ENCODE data around the gene EPAS1. TPM values are rescaled to one million over a fixed set of nuclear protein-coding genes. Genes with fewer than 3 reads are reported as not detected.

The EPAS1 gene
- total RNA-seq, 2 donors from 2014 or later, result 58.4 to 162 TPM

GRCh38 chr2:46356991-46357390 is 59.8 kb downstream of the EPAS1 start:
- Histone ChIP-seq H3K36me3 (replicated peaks in 1 of 2; ENCODE audit: insufficient read depth in 1 of 2, low read depth in 2 of 2) (peaks cover 5 to 24% of the 10 kb centered on the region in 2 donors), H3K4me1 (no peaks in the 10 kb centered on the region), H3K4me3 (no peak overlapping the region), H3K27me3 (no peaks in the 10 kb centered on the region), H3K27ac (no peak overlapping the region), H3K9me3 (no peaks in the 10 kb centered on the region)
- ATAC-seq, result no peak
- 100% methylated on average over 1 of the region's 1 CpG; no CpG with 5 or more reads in 1 of the 2 donors for WGBS, 2 donors
- DNase-seq, result no peak
- intact Hi-C loops (cut with DNase I), result no loop called here
- TF ChIP-seq CTCF (IDR thresholded peaks at IDR 0.05), result no peak

GRCh38 chr2:46358713-46359112 is 61.5 kb downstream of the EPAS1 start:
- Histone ChIP-seq H3K9me3 (no peaks in the 10 kb centered on the region), H3K27ac (no peak overlapping the region), H3K27me3 (no peaks in the 10 kb centered on the region), H3K4me3 (no peak overlapping the region), H3K36me3 (replicated peaks in 1 of 2; ENCODE audit: insufficient read depth in 1 of 2, low read depth in 2 of 2) (peaks cover 5 to 24% of the 10 kb centered on the region in 2 donors), H3K4me1 (no peaks in the 10 kb centered on the region)
- intact Hi-C loops (cut with DNase I), result no loop called here
- ATAC-seq, result no peak
- TF ChIP-seq POLR2A (IDR thresholded peaks at IDR 0.05), result no peak
- no peak for TF ChIP-seq CTCF (IDR thresholded peaks at IDR 0.05)
- 94 to 96% methylated on average over 6 of the region's 6 CpGs for WGBS, 2 donors
- no peak for DNase-seq

- 73 to 78% methylated on average over 3 of the region's 3 CpGs for WGBS, 2 donors
- no peaks in the 10 kb centered on the region for H3K4me1 ChIP-seq
- H3K27ac ChIP-seq, result no peak overlapping the region
- no peak overlapping the region for H3K4me3 ChIP-seq
- TF ChIP-seq CTCF (IDR thresholded peaks at IDR 0.05) (no peak), POLR2A (IDR thresholded peaks at IDR 0.05) (no peak)
- no peaks in the 10 kb centered on the region for H3K27me3 ChIP-seq
- intact Hi-C loops (cut with DNase I), result loop anchor here (10.0 kb wide), 2 partner anchors 66 to 306 kb away; partner anchors contain the start of gene EPAS1
- DNase-seq, result no peak
- no peaks in the 10 kb centered on the region for H3K9me3 ChIP-seq
- ATAC-seq, result no peak
- peaks cover 5 to 24% of the 10 kb centered on the region in 2 donors for H3K36me3 ChIP-seq (replicated peaks in 1 of 2; ENCODE audit: insufficient read depth in 1 of 2, low read depth in 2 of 2)
Measured at GRCh38 chr2:46360303-46360702, 63.1 kb downstream of the EPAS1 start.

- peaks cover 5 to 19% of the 10 kb centered on the region in 2 donors for H3K36me3 ChIP-seq (replicated peaks in 1 of 2; ENCODE audit: insufficient read depth in 1 of 2, low read depth in 2 of 2)
- no peak for ATAC-seq
- H3K4me3 ChIP-seq, result no peak overlapping the region
- no peak for TF ChIP-seq POLR2A (IDR thresholded peaks at IDR 0.05)
- TF ChIP-seq CTCF (IDR thresholded peaks at IDR 0.05), result no peak
- WGBS, 2 donors, result 90 to 92% methylated on average over 6 of the region's 6 CpGs
- intact Hi-C loops (cut with DNase I), result loop anchor here (10.0 kb wide), 2 partner anchors 67 to 307 kb away; partner anchors contain the start of gene EPAS1
- DNase-seq, result no peak
- no peaks in the 10 kb centered on the region for H3K9me3 ChIP-seq
- H3K27ac ChIP-seq, result no peak overlapping the region
- no peaks in the 10 kb centered on the region for H3K4me1 ChIP-seq
- no peaks in the 10 kb centered on the region for H3K27me3 ChIP-seq
Measured at GRCh38 chr2:46361920-46362666, 64.9 kb downstream of the EPAS1 start.

- Histone ChIP-seq H3K4me3 (no peak overlapping the region), H3K27me3 (no peaks in the 10 kb centered on the region), H3K4me1 (no peaks in the 10 kb centered on the region), H3K27ac (no peak overlapping the region), H3K36me3 (replicated peaks in 1 of 2; ENCODE audit: insufficient read depth in 1 of 2, low read depth in 2 of 2) (peaks cover 5 to 13% of the 10 kb centered on the region in 2 donors), H3K9me3 (no peaks in the 10 kb centered on the region)
- no peak for TF ChIP-seq CTCF (IDR thresholded peaks at IDR 0.05)
- TF ChIP-seq POLR2A (IDR thresholded peaks at IDR 0.05), result no peak
- DNase-seq (no peak), ATAC-seq (no peak)
- intact Hi-C loops (cut with DNase I), result loop anchor here (10.0 kb wide), 2 partner anchors 68 to 308 kb away; partner anchors contain the start of gene EPAS1
- WGBS, 2 donors, result 95 to 99% methylated on average over 4 of the region's 4 CpGs
Measured at GRCh38 chr2:46362667-46363012, 65.4 kb downstream of the EPAS1 start.
